Trophoblast cell (in vitro differentiated cells and primary cell): ENCODE results near the gene TBX22.
"Not testable (repeated sequence)": the region's sequence is repeated elsewhere in the genome, so short reads cannot be mapped to it uniquely, and the experiment has no call there.

Source experiments
- DNase-seq, 2 donors: peaks; one replicate each; pipeline ENCODE4 v3.0.0-alpha.2; 2016
- H2AFZ ChIP-seq: 2 replicates; pipeline ENCODE4 v1.6.1; 2013; ENCODE audit warnings: low read length, moderate library complexity, mild to moderate bottlenecking; ENCODE audit not compliant: insufficient read depth, poor library complexity
- H2AK5ac ChIP-seq: 2 replicates; pipeline ENCODE4 v1.6.1; 2013; ENCODE audit warnings: mild to moderate bottlenecking, low read length
- H2BK120ac ChIP-seq: 2 replicates; pipeline ENCODE4 v1.6.1; 2013; ENCODE audit warnings: low read length, mild to moderate bottlenecking, moderate library complexity; ENCODE audit not compliant: insufficient read depth, poor library complexity
- H2BK12ac ChIP-seq: 2 replicates; pipeline ENCODE4 v1.6.1; 2013; ENCODE audit warnings: mild to moderate bottlenecking, low read length, moderate library complexity
- H2BK5ac ChIP-seq: 2 replicates; pipeline ENCODE4 v1.6.1; 2013; ENCODE audit warnings: low read length, low read depth, moderate library complexity, mild to moderate bottlenecking; ENCODE audit not compliant: poor library complexity
- H3K14ac ChIP-seq: 2 replicates; pipeline ENCODE4 v1.6.1; 2013; ENCODE audit warnings: mild to moderate bottlenecking, low read length
- H3K18ac ChIP-seq: 2 replicates; pipeline ENCODE4 v1.6.1; 2013; ENCODE audit warnings: mild to moderate bottlenecking, low read length
- H3K23ac ChIP-seq: 2 replicates; pipeline ENCODE4 v1.6.1; 2013; ENCODE audit warnings: low read length
- H3K27ac ChIP-seq: 2 replicates; pipeline ENCODE4 v1.5.1; 2013; ENCODE audit warnings: low read depth, mild to moderate bottlenecking, inconsistent platforms, low read length, moderate library complexity
- H3K27me3 ChIP-seq: 2 replicates; pipeline ENCODE4 v1.6.1; 2013; ENCODE audit warnings: inconsistent platforms, mild to moderate bottlenecking, low read length, moderate library complexity; ENCODE audit not compliant: insufficient read depth
- H3K36me3 ChIP-seq, 2 experiments: 1 replicate in 1 of 2; 2 replicates in 1 of 2; pipeline ENCODE4 v1.6.1; 2013; ENCODE audit warnings: low read length in 2 of 2, mild to moderate bottlenecking in 2 of 2, moderate library complexity in 1 of 2; ENCODE audit not compliant: insufficient read depth in 2 of 2, control insufficient read depth in 1 of 2
- H3K4ac ChIP-seq: 2 replicates; pipeline ENCODE4 v1.6.1; 2013; ENCODE audit warnings: low read depth, mild to moderate bottlenecking, low read length, moderate library complexity
- H3K4me1 ChIP-seq, 2 experiments: 1 replicate in 1 of 2; 2 replicates in 1 of 2; pipeline ENCODE4 v1.6.1; 2013; ENCODE audit warnings: low read length in 2 of 2, mild to moderate bottlenecking in 2 of 2, moderate library complexity in 1 of 2; ENCODE audit not compliant: insufficient read depth in 2 of 2, control insufficient read depth in 1 of 2
- H3K4me2 ChIP-seq: 2 replicates; pipeline ENCODE4 v1.6.1; 2013; ENCODE audit warnings: inconsistent platforms, mild to moderate bottlenecking, low read length, moderate library complexity
- H3K4me3 ChIP-seq: 2 replicates; pipeline ENCODE4 v1.5.1; 2013; ENCODE audit warnings: mild to moderate bottlenecking, low read depth, low read length, inconsistent platforms
- H3K79me1 ChIP-seq: one replicate; pipeline ENCODE4 v1.6.1; 2013; ENCODE audit warnings: low read length
- H3K79me2 ChIP-seq: 2 replicates; pipeline ENCODE4 v1.6.1; 2013; ENCODE audit warnings: low read length, mild to moderate bottlenecking; ENCODE audit not compliant: control insufficient read depth, insufficient read depth, poor library complexity
- H3K9ac ChIP-seq: 2 replicates; pipeline ENCODE4 v1.6.1; 2013; ENCODE audit warnings: mild to moderate bottlenecking, low read length
- H3K9me3 ChIP-seq: 2 replicates; pipeline ENCODE4 v1.6.1; 2013; ENCODE audit warnings: low read depth, mild to moderate bottlenecking, control low read depth, inconsistent platforms, low read length; ENCODE audit not compliant: insufficient read depth
- H4K12ac ChIP-seq: 2 replicates; pipeline ENCODE4 v1.6.1; 2013; ENCODE audit warnings: low read depth, mild to moderate bottlenecking, low read length, moderate library complexity
- H4K8ac ChIP-seq: 2 replicates; pipeline ENCODE4 v1.6.1; 2013; ENCODE audit warnings: low read depth, mild to moderate bottlenecking, low read length, moderate library complexity
- H4K91ac ChIP-seq: one replicate; pipeline ENCODE4 v1.6.1; 2013; ENCODE audit warnings: low read depth, mild to moderate bottlenecking, low read length, moderate library complexity
- WGBS: extraction: QIAGEN DNeasy Blood & Tissue Kit; methylation state at CpG from one replicate; pipeline ENCODE4 v1.1.7; 2013; ENCODE audit warnings: missing lambda C conversion rate; ENCODE audit not compliant: insufficient read length, insufficient coverage; ENCODE audit errors: extremely low coverage; 5-methylcytosine and 5-hydroxymethylcytosine counted together

The TBX22 gene

DNA sequence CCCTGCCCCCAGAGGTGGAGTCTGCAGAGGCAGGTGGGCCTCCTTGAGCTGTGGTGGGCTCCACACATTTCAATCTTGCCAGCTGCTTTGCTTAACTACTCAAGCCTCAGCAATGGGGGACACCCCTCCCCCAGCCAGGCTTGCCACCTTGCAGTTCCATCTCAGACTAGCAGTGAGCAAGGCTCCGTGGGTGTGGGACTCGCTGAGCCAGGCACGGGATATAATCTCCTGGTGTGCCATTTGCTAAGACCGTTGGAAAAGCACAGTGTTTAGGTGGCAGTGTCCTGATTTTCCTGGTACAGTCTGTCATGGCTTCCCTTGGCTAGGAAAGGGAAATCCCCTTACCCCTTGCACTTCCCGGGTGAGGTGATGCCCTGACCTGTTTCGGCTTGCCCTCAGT, 51.6 kb downstream of the TBX22 start:
- not testable (repeated sequence) for H3K4me1 ChIP-seq, H2AK5ac ChIP-seq, H2BK12ac ChIP-seq, H3K79me1 ChIP-seq, H3K9ac ChIP-seq, H3K23ac ChIP-seq, H3K36me3 ChIP-seq, H4K91ac ChIP-seq, H3K4me2 ChIP-seq, DNase-seq, H3K18ac ChIP-seq, H2BK5ac ChIP-seq, H2BK120ac ChIP-seq, H3K14ac ChIP-seq, H3K4ac ChIP-seq, H2AFZ ChIP-seq, H3K9me3 ChIP-seq, H3K27ac ChIP-seq, H4K12ac ChIP-seq, H3K4me3 ChIP-seq, H4K8ac ChIP-seq, H3K27me3 ChIP-seq, H3K79me2 ChIP-seq
- no CpG with 5 or more reads among the region's 6 CpGs for WGBS

DNA sequence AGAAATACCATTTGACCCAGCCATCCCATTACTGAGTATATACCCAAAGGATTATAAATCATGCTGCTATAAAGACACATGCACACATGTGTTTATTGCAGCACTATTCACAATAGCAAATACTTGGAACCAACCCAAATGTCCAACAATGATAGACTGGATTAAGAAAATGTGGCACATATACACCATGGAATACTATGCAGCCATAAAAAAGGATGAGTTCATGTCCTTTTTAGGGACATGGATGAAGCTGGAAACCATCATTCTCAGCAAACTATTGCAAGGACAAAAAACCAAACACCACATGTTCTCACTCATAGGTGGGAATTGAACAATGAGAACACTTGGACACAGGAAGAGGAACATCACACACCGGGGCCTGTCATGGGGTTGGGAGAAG, 61.1 kb downstream of the TBX22 start:
- H3K79me2 ChIP-seq, H4K8ac ChIP-seq, H4K91ac ChIP-seq, H3K9me3 ChIP-seq, H3K79me1 ChIP-seq, H2AK5ac ChIP-seq, H3K4ac ChIP-seq, H3K36me3 ChIP-seq, H3K27me3 ChIP-seq, H2BK12ac ChIP-seq, H3K9ac ChIP-seq, H3K4me2 ChIP-seq, DNase-seq, H4K12ac ChIP-seq, H2AFZ ChIP-seq, H3K18ac ChIP-seq, H3K4me3 ChIP-seq, H3K23ac ChIP-seq, H2BK5ac ChIP-seq, H3K14ac ChIP-seq, H3K27ac ChIP-seq, H2BK120ac ChIP-seq, H3K4me1 ChIP-seq: not testable (repeated sequence)
- no CpG with 5 or more reads among the region's 1 CpG for WGBS
